HepG2 (cell line): ENCODE measurements around the gene EHD1. TPM values are rescaled to one million over a fixed set of nuclear protein-coding genes. Genes with fewer than 3 reads are reported as not detected.

Experiments
- BCL6 ChIP-seq: IDR thresholded peaks from 2 replicates; pipeline ENCODE4 v1.6.1; 2016; ENCODE audit warnings: missing genetic modification reagents, missing compliant biosample characterization
- GPBP1L1 ChIP-seq: sonication (generic); formaldehyde crosslinking; IDR thresholded peaks from 2 replicates; pipeline ENCODE4 v1.5.0; 2020; ENCODE audit warnings: mild to moderate bottlenecking, missing genetic modification reagents
- HNF4A ChIP-seq: sonication (generic); formaldehyde crosslinking; IDR thresholded peaks from 2 replicates; pipeline ENCODE4 v1.4.0; 2020; ENCODE audit warnings: missing genetic modification reagents
- IKZF5 ChIP-seq: IDR thresholded peaks from 2 replicates; pipeline ENCODE4 v1.6.1; 2018; ENCODE audit warnings: missing genetic modification reagents, mild to moderate bottlenecking, missing compliant biosample characterization
- KAT2B ChIP-seq: fragments of 150-350 bp; IDR thresholded peaks from 2 replicates; pipeline ENCODE4 v1.6.1; 2014; ENCODE audit warnings: low read depth, low read length, borderline replicate concordance
- KDM2A ChIP-seq: sonication (generic); formaldehyde crosslinking; IDR thresholded peaks from 2 replicates; pipeline ENCODE4 v1.4.0; 2020; ENCODE audit warnings: low read depth, missing genetic modification reagents, borderline replicate concordance
- NCOA2 ChIP-seq: sonication (generic); formaldehyde crosslinking; IDR thresholded peaks from 2 replicates; pipeline ENCODE4 v1.8.0; 2022; ENCODE audit warnings: inconsistent platforms
- NCOA5 ChIP-seq: sonication (generic); formaldehyde crosslinking; IDR thresholded peaks from 2 replicates; pipeline ENCODE4 v1.4.0; 2020; ENCODE audit warnings: missing genetic modification reagents
- PCBP1 ChIP-seq: fragments of 200-400 bp; formaldehyde crosslinking; IDR thresholded peaks from 2 replicates; pipeline ENCODE4 v1.6.1; 2017; ENCODE audit warnings: mild to moderate bottlenecking, low read depth, low read length, borderline replicate concordance
- PHF8 ChIP-seq: sonication (generic); formaldehyde crosslinking; IDR thresholded peaks from 2 replicates; pipeline ENCODE4 v1.5.0; 2020; ENCODE audit warnings: missing genetic modification reagents
- RARA ChIP-seq: IDR thresholded peaks from 2 replicates; pipeline ENCODE4 v1.6.1; 2016; ENCODE audit warnings: missing genetic modification reagents, missing compliant biosample characterization
- TBX2 ChIP-seq: sonication (generic); formaldehyde crosslinking; IDR thresholded peaks from 2 replicates; pipeline ENCODE4 v1.5.0; 2020; ENCODE audit warnings: missing genetic modification reagents, mild to moderate bottlenecking, borderline replicate concordance
- ZNF256 ChIP-seq: sonication (generic); formaldehyde crosslinking; conservative IDR thresholded peaks from 2 replicates; pipeline ENCODE4 v1.4.0; 2020; ENCODE audit warnings: missing genetic modification reagents
- polyA plus RNA-seq, 8 experiments: library from polyadenylated mRNA; depleted of rRNA in 3 of 8; stranded (reverse) in 7 of 8; unstranded in 1 of 8; fragments of >200 nt; fragmentation: Illumina TruSeq in 4 of 8; extraction: Trizol in 4 of 8; gene quantifications; 2 replicates each; pipeline versions ENCODE4 v1.2.1 to v1.2.3, GENCODE V29; 2011 to 2016; ENCODE audit warnings: low read depth in 4 of 8, missing spikeins in 1 of 8, mixed read lengths in 1 of 8; ENCODE audit not compliant: insufficient read depth in 1 of 8
- total RNA-seq, 5 experiments: library from RNA; depleted of rRNA; stranded (reverse); fragments of >200 nt; fragmentation: Illumina TruSeq; extraction: Trizol; gene quantifications; 2 replicates each; pipeline ENCODE4 v1.2.3, GENCODE V29; 2016; ENCODE audit warnings: low read depth in 1 of 5
- TF ChIP-seq, protein P1 (sequence below): sonication (generic); formaldehyde crosslinking; IDR thresholded peaks from 2 replicates; pipeline ENCODE4 v1.4.0; 2020; ENCODE audit warnings: mild to moderate bottlenecking, missing genetic modification reagents
- TF ChIP-seq, protein P2 (sequence below): sonication (generic); formaldehyde crosslinking; IDR thresholded peaks from 2 replicates; pipeline ENCODE4 v1.4.0; 2020; ENCODE audit warnings: missing genetic modification reagents, borderline replicate concordance
- TF ChIP-seq, protein P3 (sequence below): sonication (generic); formaldehyde crosslinking; IDR thresholded peaks from 2 replicates; pipeline ENCODE4 v1.4.0; 2020; ENCODE audit warnings: missing genetic modification reagents

Gene EHD1
- total and polyA plus RNA-seq, 2 of the 13 experiments (the other 11 are each of a cell fraction or from before 2014, with no cell fraction given) = 23.6 to 26.6 TPM

DNA sequence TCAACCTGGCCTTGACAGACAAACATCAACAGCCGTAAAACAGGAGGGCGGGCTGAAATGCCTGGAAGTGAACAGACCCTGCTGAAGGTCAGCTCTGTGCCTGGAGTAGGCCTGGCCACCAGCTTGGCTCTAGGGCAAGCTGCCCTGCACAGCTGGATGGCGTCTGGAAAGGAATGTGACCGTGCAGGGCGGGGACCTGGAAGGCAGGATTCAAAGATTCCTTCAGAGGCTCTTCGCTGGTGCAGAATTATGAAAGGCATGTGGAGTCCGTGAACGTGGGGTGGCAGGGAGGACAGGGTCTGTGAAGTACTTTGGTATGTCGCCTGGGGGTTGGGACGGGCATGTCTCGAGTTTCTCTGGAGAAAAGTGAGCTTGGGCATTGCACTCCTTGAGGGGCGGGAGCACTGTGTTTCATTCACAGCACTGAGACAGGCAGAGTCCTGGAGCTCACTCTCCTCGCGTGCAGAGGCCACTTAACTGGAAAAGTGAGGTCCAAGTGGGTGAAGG, 1.5 kb downstream of the EHD1 start (continued):
- TF ChIP-seq, protein P1, sequence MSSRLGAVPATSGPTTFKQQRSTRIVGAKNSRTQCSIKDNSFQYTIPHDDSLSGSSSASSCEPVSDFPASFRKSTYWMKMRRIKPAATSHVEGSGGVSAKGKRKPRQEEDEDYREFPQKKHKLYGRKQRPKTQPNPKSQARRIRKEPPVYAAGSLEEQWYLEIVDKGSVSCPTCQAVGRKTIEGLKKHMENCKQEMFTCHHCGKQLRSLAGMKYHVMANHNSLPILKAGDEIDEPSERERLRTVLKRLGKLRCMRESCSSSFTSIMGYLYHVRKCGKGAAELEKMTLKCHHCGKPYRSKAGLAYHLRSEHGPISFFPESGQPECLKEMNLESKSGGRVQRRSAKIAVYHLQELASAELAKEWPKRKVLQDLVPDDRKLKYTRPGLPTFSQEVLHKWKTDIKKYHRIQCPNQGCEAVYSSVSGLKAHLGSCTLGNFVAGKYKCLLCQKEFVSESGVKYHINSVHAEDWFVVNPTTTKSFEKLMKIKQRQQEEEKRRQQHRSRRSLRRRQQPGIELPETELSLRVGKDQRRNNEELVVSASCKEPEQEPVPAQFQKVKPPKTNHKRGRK (CRISPR knock-in tag) = no peak
- TF ChIP-seq, protein P2, sequence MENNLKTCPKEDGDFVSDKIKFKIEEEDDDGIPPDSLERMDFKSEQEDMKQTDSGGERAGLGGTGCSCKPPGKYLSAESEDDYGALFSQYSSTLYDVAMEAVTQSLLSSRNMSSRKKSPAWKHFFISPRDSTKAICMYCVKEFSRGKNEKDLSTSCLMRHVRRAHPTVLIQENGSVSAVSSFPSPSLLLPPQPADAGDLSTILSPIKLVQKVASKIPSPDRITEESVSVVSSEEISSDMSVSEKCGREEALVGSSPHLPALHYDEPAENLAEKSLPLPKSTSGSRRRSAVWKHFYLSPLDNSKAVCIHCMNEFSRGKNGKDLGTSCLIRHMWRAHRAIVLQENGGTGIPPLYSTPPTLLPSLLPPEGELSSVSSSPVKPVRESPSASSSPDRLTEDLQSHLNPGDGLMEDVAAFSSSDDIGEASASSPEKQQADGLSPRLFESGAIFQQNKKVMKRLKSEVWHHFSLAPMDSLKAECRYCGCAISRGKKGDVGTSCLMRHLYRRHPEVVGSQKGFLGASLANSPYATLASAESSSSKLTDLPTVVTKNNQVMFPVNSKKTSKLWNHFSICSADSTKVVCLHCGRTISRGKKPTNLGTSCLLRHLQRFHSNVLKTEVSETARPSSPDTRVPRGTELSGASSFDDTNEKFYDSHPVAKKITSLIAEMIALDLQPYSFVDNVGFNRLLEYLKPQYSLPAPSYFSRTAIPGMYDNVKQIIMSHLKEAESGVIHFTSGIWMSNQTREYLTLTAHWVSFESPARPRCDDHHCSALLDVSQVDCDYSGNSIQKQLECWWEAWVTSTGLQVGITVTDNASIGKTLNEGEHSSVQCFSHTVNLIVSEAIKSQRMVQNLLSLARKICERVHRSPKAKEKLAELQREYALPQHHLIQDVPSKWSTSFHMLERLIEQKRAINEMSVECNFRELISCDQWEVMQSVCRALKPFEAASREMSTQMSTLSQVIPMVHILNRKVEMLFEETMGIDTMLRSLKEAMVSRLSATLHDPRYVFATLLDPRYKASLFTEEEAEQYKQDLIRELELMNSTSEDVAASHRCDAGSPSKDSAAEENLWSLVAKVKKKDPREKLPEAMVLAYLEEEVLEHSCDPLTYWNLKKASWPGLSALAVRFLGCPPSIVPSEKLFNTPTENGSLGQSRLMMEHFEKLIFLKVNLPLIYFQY = no peak
- TF ChIP-seq KAT2B = no peak
- peak; percentile 34; the same call in 1 of the 2 replicates for TF ChIP-seq KDM2A (CRISPR knock-in tag)
- TF ChIP-seq NCOA5 (CRISPR knock-in tag) = no peak
- TF ChIP-seq RARA (CRISPR knock-in tag) = peak; percentile 46
- no peak for TF ChIP-seq TBX2 (CRISPR knock-in tag)
- TF ChIP-seq PHF8 (CRISPR knock-in tag) = peak; percentile 37
- no peak for TF ChIP-seq GPBP1L1 (CRISPR knock-in tag)
- peak; percentile 27; the same call in 1 of the 2 replicates for TF ChIP-seq HNF4A (CRISPR knock-in tag)
- TF ChIP-seq BCL6 = 0 out of 2 replicates have a peak, but pooled peaks have one; percentile 45
- TF ChIP-seq, protein P3, sequence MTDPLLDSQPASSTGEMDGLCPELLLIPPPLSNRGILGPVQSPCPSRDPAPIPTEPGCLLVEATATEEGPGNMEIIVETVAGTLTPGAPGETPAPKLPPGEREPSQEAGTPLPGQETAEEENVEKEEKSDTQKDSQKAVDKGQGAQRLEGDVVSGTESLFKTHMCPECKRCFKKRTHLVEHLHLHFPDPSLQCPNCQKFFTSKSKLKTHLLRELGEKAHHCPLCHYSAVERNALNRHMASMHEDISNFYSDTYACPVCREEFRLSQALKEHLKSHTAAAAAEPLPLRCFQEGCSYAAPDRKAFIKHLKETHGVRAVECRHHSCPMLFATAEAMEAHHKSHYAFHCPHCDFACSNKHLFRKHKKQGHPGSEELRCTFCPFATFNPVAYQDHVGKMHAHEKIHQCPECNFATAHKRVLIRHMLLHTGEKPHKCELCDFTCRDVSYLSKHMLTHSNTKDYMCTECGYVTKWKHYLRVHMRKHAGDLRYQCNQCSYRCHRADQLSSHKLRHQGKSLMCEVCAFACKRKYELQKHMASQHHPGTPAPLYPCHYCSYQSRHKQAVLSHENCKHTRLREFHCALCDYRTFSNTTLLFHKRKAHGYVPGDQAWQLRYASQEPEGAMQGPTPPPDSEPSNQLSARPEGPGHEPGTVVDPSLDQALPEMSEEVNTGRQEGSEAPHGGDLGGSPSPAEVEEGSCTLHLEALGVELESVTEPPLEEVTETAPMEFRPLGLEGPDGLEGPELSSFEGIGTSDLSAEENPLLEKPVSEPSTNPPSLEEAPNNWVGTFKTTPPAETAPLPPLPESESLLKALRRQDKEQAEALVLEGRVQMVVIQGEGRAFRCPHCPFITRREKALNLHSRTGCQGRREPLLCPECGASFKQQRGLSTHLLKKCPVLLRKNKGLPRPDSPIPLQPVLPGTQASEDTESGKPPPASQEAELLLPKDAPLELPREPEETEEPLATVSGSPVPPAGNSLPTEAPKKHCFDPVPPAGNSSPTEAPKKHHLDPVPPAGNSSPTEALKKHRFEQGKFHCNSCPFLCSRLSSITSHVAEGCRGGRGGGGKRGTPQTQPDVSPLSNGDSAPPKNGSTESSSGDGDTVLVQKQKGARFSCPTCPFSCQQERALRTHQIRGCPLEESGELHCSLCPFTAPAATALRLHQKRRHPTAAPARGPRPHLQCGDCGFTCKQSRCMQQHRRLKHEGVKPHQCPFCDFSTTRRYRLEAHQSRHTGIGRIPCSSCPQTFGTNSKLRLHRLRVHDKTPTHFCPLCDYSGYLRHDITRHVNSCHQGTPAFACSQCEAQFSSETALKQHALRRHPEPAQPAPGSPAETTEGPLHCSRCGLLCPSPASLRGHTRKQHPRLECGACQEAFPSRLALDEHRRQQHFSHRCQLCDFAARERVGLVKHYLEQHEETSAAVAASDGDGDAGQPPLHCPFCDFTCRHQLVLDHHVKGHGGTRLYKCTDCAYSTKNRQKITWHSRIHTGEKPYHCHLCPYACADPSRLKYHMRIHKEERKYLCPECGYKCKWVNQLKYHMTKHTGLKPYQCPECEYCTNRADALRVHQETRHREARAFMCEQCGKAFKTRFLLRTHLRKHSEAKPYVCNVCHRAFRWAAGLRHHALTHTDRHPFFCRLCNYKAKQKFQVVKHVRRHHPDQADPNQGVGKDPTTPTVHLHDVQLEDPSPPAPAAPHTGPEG = no peak; the same call in 1 of the 2 replicates
- no peak for TF ChIP-seq PCBP1
- TF ChIP-seq NCOA2 = no peak
- TF ChIP-seq IKZF5 (CRISPR knock-in tag) = peak; percentile 56; the same call in 1 of the 2 replicates
- peak; percentile 54; the same call in 1 of the 2 replicates for TF ChIP-seq ZNF256 (CRISPR knock-in tag)
